H1 (cell line): ENCODE data around the gene CCDC18. TPM values are rescaled to one million over a fixed set of nuclear protein-coding genes. Genes with fewer than 3 reads are reported as not detected.

Source experiments
- CTCF ChIA-PET: fragments of 300-600 bp; sonication (Branson Sonifier 250); formaldehyde crosslinking; loops from one replicate; lab custom pipeline; 2021; ENCODE audit not compliant: partially characterized antibody; lab: Charles Lee
- POLR2A ChIA-PET: fragments of 300-600 bp; sonication (Branson Sonifier 250); formaldehyde crosslinking; loops from one replicate; lab custom pipeline; 2021; ENCODE audit warnings: inconsistent platforms; ENCODE audit not compliant: partially characterized antibody; lab: Charles Lee
- DNase-seq, 2 experiments: peaks; one replicate each; pipeline versions ENCODE4 v3.0.0 to v3.0.0-alpha.2; 2010 to 2022; ENCODE audit warnings: low spot score in 2 of 2, low read depth in 1 of 2, mixed read lengths in 1 of 2
- FAIRE-seq: peaks from 2 replicates; lab custom pipeline; 2011; peaks lifted over from hg19 to GRCh38; lab: Jason Lieb, UNC
- H2AFZ ChIP-seq: 2 replicates; pipeline ENCODE4 v1.8.1; 2012; ENCODE audit warnings: low read length, inconsistent platforms
- H2AK5ac ChIP-seq: 2 replicates; pipeline ENCODE4 v1.6.1; 2013; ENCODE audit warnings: low read depth, low read length
- H2BK120ac ChIP-seq: replicated peaks from 2 replicates; pipeline ENCODE3; 2013; ENCODE audit warnings: low read depth, low read length, inconsistent platforms
- H2BK12ac ChIP-seq: 2 replicates; pipeline ENCODE4 v1.6.1; 2013; ENCODE audit warnings: low read depth, low read length
- H2BK15ac ChIP-seq: 2 replicates; pipeline ENCODE4 v1.6.1; 2013; ENCODE audit warnings: low read length
- H2BK20ac ChIP-seq: 2 replicates; pipeline ENCODE4 v1.6.1; 2013; ENCODE audit warnings: low read length
- H2BK5ac ChIP-seq: 2 replicates; pipeline ENCODE4 v1.6.1; 2013; ENCODE audit warnings: low read depth, low read length
- H3K14ac ChIP-seq: 2 replicates; pipeline ENCODE4 v1.6.1; 2013; ENCODE audit warnings: inconsistent platforms; ENCODE audit not compliant: insufficient read length
- H3K18ac ChIP-seq: 2 replicates; pipeline ENCODE4 v1.6.1; 2013; ENCODE audit warnings: low read length; ENCODE audit errors: extremely low read depth
- H3K23ac ChIP-seq: 2 replicates; pipeline ENCODE4 v1.6.1; 2013; ENCODE audit warnings: inconsistent platforms; ENCODE audit not compliant: insufficient read length
- H3K23me2 ChIP-seq: 2 replicates; pipeline ENCODE4 v1.6.1; 2013; ENCODE audit warnings: low read depth, low read length
- H3K27ac ChIP-seq: 2 replicates; pipeline ENCODE4 v1.6.1; 2011; ENCODE audit warnings: low read depth, low read length, inconsistent platforms
- H3K27me3 ChIP-seq, 4 experiments: replicated peaks in 1 of 4; 1 replicate in 1 of 4; 2 replicates in 3 of 4; pipeline versions ENCODE4 v1.6.1 to v1.8.1; 2011 to 2013; ENCODE audit warnings: low read length in 3 of 4, mild to moderate bottlenecking in 3 of 4, inconsistent platforms in 2 of 4, mixed read lengths in 2 of 4, moderate library complexity in 1 of 4; ENCODE audit not compliant: control insufficient read depth in 3 of 4, insufficient read depth in 3 of 4; ENCODE audit errors: extremely low read depth in 1 of 4
- H3K36me3 ChIP-seq, 4 experiments: 2 replicates each; pipeline versions ENCODE4 v1.6.1 to v1.8.1; 2011 to 2013; ENCODE audit warnings: mild to moderate bottlenecking in 4 of 4, low read length in 3 of 4, moderate library complexity in 2 of 4, control low read depth in 1 of 4, inconsistent platforms in 1 of 4; ENCODE audit not compliant: insufficient read depth in 4 of 4, control insufficient read depth in 2 of 4
- H3K4ac ChIP-seq: replicated peaks from 2 replicates; pipeline ENCODE3; 2013; ENCODE audit warnings: low read length, low read depth, mixed read lengths, inconsistent platforms; ENCODE audit not compliant: insufficient read length
- H3K4me1 ChIP-seq, 4 experiments: replicated peaks in 1 of 4; 1 replicate in 1 of 4; 2 replicates in 3 of 4; pipeline versions ENCODE4 v1.6.1 to v1.8.1; 2011 to 2013; ENCODE audit warnings: low read length in 3 of 4, inconsistent platforms in 2 of 4, mixed read lengths in 1 of 4; ENCODE audit not compliant: insufficient read depth in 4 of 4, control insufficient read depth in 3 of 4
- H3K4me2 ChIP-seq, 2 experiments: 2 replicates each; pipeline versions ENCODE4 v1.6.1 to v1.8.1; 2011 to 2013; ENCODE audit warnings: low read depth in 2 of 2, low read length in 2 of 2, control low read depth in 1 of 2, inconsistent platforms in 1 of 2, mild to moderate bottlenecking in 1 of 2; ENCODE audit not compliant: insufficient read depth in 1 of 2
- H3K4me3 ChIP-seq, 4 experiments: fragments of 200-600, 300-600 bp in 1 of 4; sonication (generic), shearing (Covaris generic), sonication (Bioruptor Twin) in 1 of 4; 2 replicates each; pipeline versions ENCODE4 v1.5.1 to v1.8.1; 2011 to 2016; ENCODE audit warnings: low read length in 4 of 4, low read depth in 3 of 4, control low read depth in 2 of 4, inconsistent platforms in 2 of 4, mild to moderate bottlenecking in 2 of 4, mixed read lengths in 1 of 4, moderate library complexity in 1 of 4; ENCODE audit not compliant: insufficient read depth in 2 of 4; ENCODE audit errors: extremely low read depth in 1 of 4
- H3K56ac ChIP-seq: replicated peaks from 2 replicates; pipeline ENCODE3; 2013; ENCODE audit warnings: low read depth, mild to moderate bottlenecking, mixed read lengths, low read length, inconsistent platforms; ENCODE audit not compliant: insufficient read length
- H3K79me1 ChIP-seq: 2 replicates; pipeline ENCODE4 v1.6.1; 2013; ENCODE audit warnings: low read depth, low read length, control low read depth
- H3K79me2 ChIP-seq, 2 experiments: 2 replicates each; pipeline versions ENCODE4 v1.6.1 to v1.8.1; 2012 to 2013; ENCODE audit warnings: low read length in 2 of 2, mild to moderate bottlenecking in 2 of 2, inconsistent platforms in 1 of 2; ENCODE audit not compliant: insufficient read depth in 2 of 2, control insufficient read depth in 1 of 2
- H3K9ac ChIP-seq, 4 experiments: replicated peaks in 1 of 4; 1 replicate in 1 of 4; 2 replicates in 3 of 4; pipeline versions ENCODE4 v1.6.1 to v1.8.1; 2011 to 2013; ENCODE audit warnings: low read depth in 3 of 4, low read length in 3 of 4, control low read depth in 2 of 4, mild to moderate bottlenecking in 2 of 4, moderate library complexity in 2 of 4, inconsistent platforms in 1 of 4; ENCODE audit errors: extremely low read depth in 1 of 4
- H3K9me3 ChIP-seq, 2 experiments: 2 replicates each; pipeline versions ENCODE4 v1.6.1 to v1.8.1; 2012 to 2013; ENCODE audit warnings: mild to moderate bottlenecking in 2 of 2, moderate library complexity in 2 of 2, control low read depth in 1 of 2, inconsistent platforms in 1 of 2, low read depth in 1 of 2, low read length in 1 of 2, mixed read lengths in 1 of 2; ENCODE audit not compliant: insufficient read depth in 2 of 2
- H4K20me1 ChIP-seq, 2 experiments: replicated peaks in 1 of 2; 2 replicates each; pipeline versions ENCODE3 to v1.8.1; 2011 to 2013; ENCODE audit warnings: inconsistent platforms in 2 of 2, low read length in 2 of 2, mild to moderate bottlenecking in 1 of 2; ENCODE audit not compliant: insufficient read depth in 2 of 2, control insufficient read depth in 1 of 2
- H4K5ac ChIP-seq: 2 replicates; pipeline ENCODE4 v1.6.1; 2013; ENCODE audit warnings: low read length, low read depth, mixed read lengths, inconsistent platforms; ENCODE audit not compliant: insufficient read length
- H4K8ac ChIP-seq: 2 replicates; pipeline ENCODE4 v1.8.0; 2013; ENCODE audit warnings: mild to moderate bottlenecking, moderate library complexity, low read length, inconsistent platforms; ENCODE audit not compliant: insufficient read depth; ENCODE audit errors: extremely low read depth
- H4K91ac ChIP-seq: replicated peaks from 2 replicates; pipeline ENCODE3; 2013; ENCODE audit warnings: low read length, mixed read lengths, inconsistent platforms; ENCODE audit not compliant: insufficient read length
- BCL11A ChIP-seq, 2 experiments: IDR thresholded peaks; one replicate each; pipeline ENCODE4 v1.6.1; 2011; ENCODE audit warnings: low read depth in 2 of 2, low read length in 2 of 2, mild to moderate bottlenecking in 2 of 2
- CEBPB ChIP-seq: IDR thresholded peaks from 2 replicates; pipeline ENCODE4 v1.6.1; 2012; ENCODE audit warnings: low read depth, low read length
- CHD1 ChIP-seq: IDR thresholded peaks from 2 replicates; pipeline ENCODE4 v1.6.1; 2012; ENCODE audit warnings: low read depth, low read length, improper control_type of control experiment
- CREB1 ChIP-seq: IDR thresholded peaks from 2 replicates; pipeline ENCODE4 v1.6.1; 2012; ENCODE audit warnings: inconsistent platforms
- HDAC6 ChIP-seq: IDR thresholded peaks from one replicate; pipeline ENCODE4 v1.7.1; 2012; ENCODE audit warnings: low read depth, mild to moderate bottlenecking, inconsistent platforms, low read length, moderate library complexity
- JUN ChIP-seq: IDR thresholded peaks from 2 replicates; pipeline ENCODE4 v1.6.1; 2011; ENCODE audit warnings: low read depth, mild to moderate bottlenecking, improper control_type of control experiment, low read length
- POLR2A ChIP-seq, 2 experiments: IDR thresholded peaks; 1 replicate in 1 of 2; 2 replicates in 1 of 2; pipeline ENCODE4 v1.6.1; 2011; ENCODE audit warnings: low read depth in 2 of 2, low read length in 2 of 2, mild to moderate bottlenecking in 2 of 2; ENCODE audit errors: control extremely low read depth in 1 of 2
- RAD21 ChIP-seq, 2 experiments: IDR thresholded peaks in 1 of 2; conservative IDR thresholded peaks in 1 of 2; 2 replicates each; pipeline ENCODE4 v1.6.1; 2011; ENCODE audit warnings: low read depth in 2 of 2, low read length in 2 of 2, improper control_type of control experiment in 1 of 2, inconsistent platforms in 1 of 2, mild to moderate bottlenecking in 1 of 2, moderate library complexity in 1 of 2
- RBBP5 ChIP-seq: IDR thresholded peaks from 2 replicates; pipeline ENCODE4 v1.7.1; 2012; ENCODE audit warnings: low read depth, mild to moderate bottlenecking, inconsistent platforms, low read length, moderate library complexity, borderline replicate concordance
- RFX5 ChIP-seq: IDR thresholded peaks from 2 replicates; pipeline ENCODE4 v1.6.1; 2011; ENCODE audit warnings: low read depth, low read length, improper control_type of control experiment, borderline replicate concordance
- SIX5 ChIP-seq: IDR thresholded peaks from 2 replicates; pipeline ENCODE4 v1.6.1; 2011; ENCODE audit warnings: mild to moderate bottlenecking, low read depth, low read length
- TBP ChIP-seq: IDR thresholded peaks from 2 replicates; pipeline ENCODE4 v1.6.1; 2011; ENCODE audit warnings: low read depth, low read length, improper control_type of control experiment
- WGBS, 2 experiments: shearing (Covaris generic) in 1 of 2; methylation state at CpG; one replicate each; pipeline versions ENCODE4 v1.1.6 to v1.1.7; 2013 to 2015; ENCODE audit warnings: low lambda C conversion rate in 2 of 2, mixed read lengths in 2 of 2, inconsistent platforms in 1 of 2, low coverage in 1 of 2, missing lambda C conversion rate in 1 of 2; ENCODE audit not compliant: insufficient replicate concordance in 2 of 2, insufficient coverage in 1 of 2, insufficient read length in 1 of 2; ENCODE audit errors: extremely low coverage in 1 of 2, missing lambda C conversion rate in 1 of 2; 5-methylcytosine and 5-hydroxymethylcytosine counted together
- polyA plus RNA-seq, 7 experiments: library from polyadenylated mRNA; depleted of rRNA in 3 of 7; stranded (reverse) in 5 of 7; unstranded in 2 of 7; fragments of >200 nt in 5 of 7; fragments of 200-250 nt in 2 of 7; gene quantifications; 1 replicate in 5 of 7; 2 replicates in 1 of 7; 4 replicates in 1 of 7; pipeline versions ENCODE4 v1.2.1 to v1.2.3, GENCODE V29; 2011 to 2013; ENCODE audit warnings: missing spikeins in 2 of 7, mixed read lengths in 2 of 7
- total RNA-seq: library from RNA; stranded (reverse); fragmentation: NEBNext Ultra II Directional; extraction: Animal tissue kit (Norgen Biotek cat#: 25700); gene quantifications from 2 replicates; pipeline ENCODE4 v1.2.1, GENCODE V29; 2021
- TF ChIP-seq, protein P1 (sequence below), 3 experiments: IDR thresholded peaks; 1 replicate in 2 of 3; 2 replicates in 1 of 3; pipeline versions ENCODE4 v1.5.1 to v1.6.1; 2011; ENCODE audit warnings: low read length in 3 of 3, mild to moderate bottlenecking in 3 of 3, inconsistent platforms in 2 of 3, low read depth in 1 of 3, moderate library complexity in 1 of 3; ENCODE audit not compliant: insufficient read depth in 1 of 3; ENCODE audit errors: control extremely low read depth in 1 of 3

The CCDC18 gene
- total and polyA plus RNA-seq, 2 of the 8 experiments (the other 6 are each of a cell fraction or from before 2014, with no cell fraction given), result 3.0 to 21.2 TPM

DNA sequence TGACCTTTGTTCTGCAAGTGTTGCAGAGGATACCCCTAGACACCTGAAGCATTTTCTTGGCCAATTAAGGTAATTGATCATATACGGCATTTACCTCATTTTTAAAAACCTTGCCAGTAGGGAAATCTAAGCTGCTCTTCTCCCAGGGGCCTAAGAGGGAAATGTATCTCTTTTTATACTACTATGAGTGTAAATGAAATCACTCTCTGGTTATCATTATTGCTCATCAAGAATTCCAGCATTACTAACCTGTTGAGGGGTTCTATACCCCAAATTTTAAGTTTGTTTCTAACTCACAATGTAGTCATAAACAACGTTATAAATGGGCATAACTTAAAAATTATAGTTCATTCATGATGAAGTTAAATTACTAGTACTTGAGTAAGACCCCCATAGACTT is 27.7 kb upstream of the CCDC18 start:
- H3K9ac ChIP-seq, result no peak overlapping the region
- ChIA-PET CTCF (no interaction called here), POLR2A (no interaction called here)
- TF ChIP-seq HDAC6 (no peak), RAD21 (IDR thresholded peaks at IDR 0.05 in 1 of 2, conservative IDR thresholded peaks at IDR 0.05 in 1 of 2; ENCODE audit: low read depth in 2 of 2, low read length in 2 of 2) (no peak), SIX5 (no peak), TBP (no peak), CREB1 (no peak), POLR2A (IDR thresholded peaks at IDR 0.05; ENCODE audit: control extremely low read depth in 1 of 2, low read depth in 2 of 2, low read length in 2 of 2) (no peak), RFX5 (no peak), CEBPB (no peak), RBBP5 (no peak), JUN (no peak), BCL11A (IDR thresholded peaks at IDR 0.05; ENCODE audit: low read depth in 2 of 2, low read length in 2 of 2) (no peak), CHD1 (no peak)
- TF ChIP-seq, protein P1, sequence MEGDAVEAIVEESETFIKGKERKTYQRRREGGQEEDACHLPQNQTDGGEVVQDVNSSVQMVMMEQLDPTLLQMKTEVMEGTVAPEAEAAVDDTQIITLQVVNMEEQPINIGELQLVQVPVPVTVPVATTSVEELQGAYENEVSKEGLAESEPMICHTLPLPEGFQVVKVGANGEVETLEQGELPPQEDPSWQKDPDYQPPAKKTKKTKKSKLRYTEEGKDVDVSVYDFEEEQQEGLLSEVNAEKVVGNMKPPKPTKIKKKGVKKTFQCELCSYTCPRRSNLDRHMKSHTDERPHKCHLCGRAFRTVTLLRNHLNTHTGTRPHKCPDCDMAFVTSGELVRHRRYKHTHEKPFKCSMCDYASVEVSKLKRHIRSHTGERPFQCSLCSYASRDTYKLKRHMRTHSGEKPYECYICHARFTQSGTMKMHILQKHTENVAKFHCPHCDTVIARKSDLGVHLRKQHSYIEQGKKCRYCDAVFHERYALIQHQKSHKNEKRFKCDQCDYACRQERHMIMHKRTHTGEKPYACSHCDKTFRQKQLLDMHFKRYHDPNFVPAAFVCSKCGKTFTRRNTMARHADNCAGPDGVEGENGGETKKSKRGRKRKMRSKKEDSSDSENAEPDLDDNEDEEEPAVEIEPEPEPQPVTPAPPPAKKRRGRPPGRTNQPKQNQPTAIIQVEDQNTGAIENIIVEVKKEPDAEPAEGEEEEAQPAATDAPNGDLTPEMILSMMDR (IDR thresholded peaks at IDR 0.05; ENCODE audit: control extremely low read depth in 1 of 3, insufficient read depth in 1 of 3, low read depth in 1 of 3, low read length in 3 of 3), result no peak

More for the DNA sequence above, 27.7 kb upstream of the CCDC18 start:
- no peak overlapping the region for H4K5ac ChIP-seq
- H3K4me1 ChIP-seq, result no peaks in the 10 kb centered on the region; a peak in 1 of 7 replicates
- no peak overlapping the region for H4K91ac ChIP-seq
- DNase-seq, result no peak
- 88% methylated on average over 2 of the region's 2 CpGs; no CpG with 5 or more reads in 1 of the 2 experiments for WGBS, 2 experiments
- no peak overlapping the region for H3K56ac ChIP-seq
- H4K8ac ChIP-seq, result no peak overlapping the region
- no peak overlapping the region for H3K18ac ChIP-seq
- no peaks in the 10 kb centered on the region; a peak in 1 of 4 replicates for H3K79me2 ChIP-seq
- no peak overlapping the region for H2BK20ac ChIP-seq
- no peak for FAIRE-seq
- H2AFZ ChIP-seq, result no peak overlapping the region
- H3K4me2 ChIP-seq, result no peak overlapping the region
- H3K4ac ChIP-seq, result no peak overlapping the region
- no peak overlapping the region for H3K23ac ChIP-seq
- no peaks in the 10 kb centered on the region for H4K20me1 ChIP-seq
- no peak overlapping the region for H3K14ac ChIP-seq
- no peak overlapping the region for H2BK120ac ChIP-seq
- H3K36me3 ChIP-seq, result peaks cover 0 to 30% (median under 1%) of the 10 kb centered on the region in 4 experiments; a peak in 5 of 8 replicates
- no peaks in the 10 kb centered on the region for H3K9me3 ChIP-seq
- no peaks in the 10 kb centered on the region for H3K23me2 ChIP-seq
- no peaks in the 10 kb centered on the region for H3K79me1 ChIP-seq
- H3K27ac ChIP-seq, result no peak overlapping the region
- H2AK5ac ChIP-seq, result no peak overlapping the region
- H3K4me3 ChIP-seq, result no peak overlapping the region
- H2BK5ac ChIP-seq, result no peak overlapping the region
- no peaks in the 10 kb centered on the region for H3K27me3 ChIP-seq
- no peak overlapping the region for H2BK12ac ChIP-seq
- H2BK15ac ChIP-seq, result no peak overlapping the region
